ENCODE data around the gene PKDCC. TPM values are rescaled to one million over a fixed set of nuclear protein-coding genes. Genes with fewer than 3 reads are reported as not detected.

The PKDCC gene
- total and polyA plus RNA-seq, 10 of the 15 experiments (the other 5 are each of a cell fraction or from before 2014, with no cell fraction given), result 0.13 to 10.2 (median 2.3) TPM

- TF ChIP-seq RELB (IDR thresholded peaks at IDR 0.05; ENCODE audit: low read depth) (peak; percentile 99), HDAC2 (IDR thresholded peaks at IDR 0.05) (no peak), IKZF1 (conservative IDR thresholded peaks at IDR 0.05) (peak; percentile 99), ZNF217 (IDR thresholded peaks at IDR 0.05) (peak; percentile 93), POU2F2 (IDR thresholded peaks at IDR 0.05; ENCODE audit: borderline replicate concordance, low read depth, low read length) (peak; percentile 56; the same call in 1 of the 3 replicates), HDGF (IDR thresholded peaks at IDR 0.05) (no peak), NKRF (conservative IDR thresholded peaks at IDR 0.05) (peak; percentile 81), LARP7 (IDR thresholded peaks at IDR 0.05) (peak; percentile 81), NFYB (IDR thresholded peaks at IDR 0.05; ENCODE audit: insufficient read depth, low read depth, low read length) (no peak), SMAD5 (IDR thresholded peaks at IDR 0.05; ENCODE audit: low read depth) (peak; percentile 77), ASH2L (IDR thresholded peaks at IDR 0.05; ENCODE audit: borderline replicate concordance, low read depth) (peak; percentile 75; the same call in 1 of the 2 replicates), EED (IDR thresholded peaks at IDR 0.05; ENCODE audit: low read depth) (no peak; the same call in none of the 2 replicates), PBX3 (IDR thresholded peaks at IDR 0.05; ENCODE audit: insufficient replicate concordance, low read depth, low read length) (no peak), JUNB (IDR thresholded peaks at IDR 0.05) (peak; percentile 51; the same call in 1 of the 2 replicates), ZBTB33 (IDR thresholded peaks at IDR 0.05) (no peak), SIX5 (IDR thresholded peaks at IDR 0.05; ENCODE audit: low read depth, low read length, severe bottlenecking) (no peak), IRF5 (IDR thresholded peaks at IDR 0.05; ENCODE audit: borderline replicate concordance) (peak; percentile 74), USF1 (IDR thresholded peaks at IDR 0.05; ENCODE audit: borderline replicate concordance, extremely low read length, insufficient read depth, low read depth, low read length) (peak; percentile 10)
- TF ChIP-seq, protein P1, sequence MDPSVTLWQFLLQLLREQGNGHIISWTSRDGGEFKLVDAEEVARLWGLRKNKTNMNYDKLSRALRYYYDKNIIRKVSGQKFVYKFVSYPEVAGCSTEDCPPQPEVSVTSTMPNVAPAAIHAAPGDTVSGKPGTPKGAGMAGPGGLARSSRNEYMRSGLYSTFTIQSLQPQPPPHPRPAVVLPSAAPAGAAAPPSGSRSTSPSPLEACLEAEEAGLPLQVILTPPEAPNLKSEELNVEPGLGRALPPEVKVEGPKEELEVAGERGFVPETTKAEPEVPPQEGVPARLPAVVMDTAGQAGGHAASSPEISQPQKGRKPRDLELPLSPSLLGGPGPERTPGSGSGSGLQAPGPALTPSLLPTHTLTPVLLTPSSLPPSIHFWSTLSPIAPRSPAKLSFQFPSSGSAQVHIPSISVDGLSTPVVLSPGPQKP (IDR thresholded peaks at IDR 0.05; ENCODE audit: low read depth, low read length), result no peak
Observed at GRCh38 chr2:42102024-42102590, 54.3 kb downstream of the PKDCC start (continued).
